ENCODE data around the gene CUL2.
A peak's percentile ranks its signal among the peaks of the same experiment; 100 is the strongest.

CUL2 gene

DNA sequence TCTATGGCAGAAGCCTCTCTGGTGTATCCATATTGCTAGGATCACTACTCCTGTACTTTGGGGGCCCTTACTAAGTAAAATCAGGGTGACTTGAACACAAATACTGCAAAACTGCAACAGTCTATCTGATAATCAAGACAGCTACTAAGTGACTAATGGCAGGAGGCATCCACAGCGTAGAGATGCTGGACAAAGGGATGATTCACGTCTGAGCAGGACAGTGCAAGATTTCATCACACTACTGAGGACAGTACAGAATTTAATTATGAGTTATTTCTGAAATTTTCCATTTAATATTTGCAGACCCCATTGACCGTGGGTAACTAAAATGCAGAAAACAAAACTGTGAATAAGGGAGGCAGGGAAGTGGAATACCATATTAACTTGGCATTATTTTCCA is 10.4 kb downstream of the CUL2 start:
- Histone ChIP-seq H3K36me3 (ENCODE audit: control insufficient read depth, insufficient read depth, low read length) (no peaks in the 10 kb centered on the region), H3K27me3 (ENCODE audit: control insufficient read depth, insufficient read depth, low read length) (no peaks in the 10 kb centered on the region), H3K9me3 (ENCODE audit: control insufficient read depth, insufficient read depth, low read length) (no peaks in the 10 kb centered on the region), H3K4me1 (ENCODE audit: control insufficient read depth, insufficient read depth, low read length) (no peaks in the 10 kb centered on the region), H3K9ac (ENCODE audit: low read depth, low read length) (no peak overlapping the region), H3K4me3 (ENCODE audit: low read depth, low read length) (no peak overlapping the region), H3K27ac (ENCODE audit: low read depth, low read length) (no peak overlapping the region)

DNA sequence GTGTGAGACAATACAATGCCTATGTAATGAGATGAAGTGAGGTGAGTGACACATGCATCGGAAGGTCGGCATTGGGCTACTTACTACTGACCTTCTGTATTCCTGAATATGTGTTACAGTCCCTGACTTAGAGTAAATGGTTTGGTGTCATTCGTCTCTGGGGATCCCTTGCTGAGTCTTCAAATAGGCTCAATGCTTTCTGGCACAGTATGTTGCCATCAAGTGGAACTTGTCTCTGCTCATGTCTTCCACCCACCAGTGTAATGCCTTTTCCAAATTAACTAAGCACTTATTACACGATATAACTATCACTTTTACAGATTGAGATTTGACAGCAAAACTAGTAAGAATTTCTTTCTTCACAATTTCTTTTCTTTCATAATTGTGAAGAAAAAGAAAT is 10.9 kb downstream of the CUL2 start:
- Histone ChIP-seq H3K4me1 (ENCODE audit: control insufficient read depth, insufficient read depth, low read length) (no peaks in the 10 kb centered on the region), H3K4me3 (ENCODE audit: low read depth, low read length) (no peak overlapping the region), H3K27ac (ENCODE audit: low read depth, low read length) (no peak overlapping the region), H3K36me3 (ENCODE audit: control insufficient read depth, insufficient read depth, low read length) (no peaks in the 10 kb centered on the region), H3K9ac (ENCODE audit: low read depth, low read length) (no peak overlapping the region), H3K27me3 (ENCODE audit: control insufficient read depth, insufficient read depth, low read length) (no peaks in the 10 kb centered on the region), H3K9me3 (ENCODE audit: control insufficient read depth, insufficient read depth, low read length) (no peaks in the 10 kb centered on the region)

GRCh38 chr10:35075228-35075627 is 14.9 kb downstream of the CUL2 start:
- peaks cover 9% of the 10 kb centered on the region for H3K36me3 ChIP-seq (ENCODE audit: control insufficient read depth, insufficient read depth, low read length)
- H3K27me3 ChIP-seq (ENCODE audit: control insufficient read depth, insufficient read depth, low read length): no peaks in the 10 kb centered on the region
- H3K9ac ChIP-seq (ENCODE audit: low read depth, low read length): no peak overlapping the region
- no peaks in the 10 kb centered on the region for H3K4me1 ChIP-seq (ENCODE audit: control insufficient read depth, insufficient read depth, low read length)
- no peak overlapping the region for H3K4me3 ChIP-seq (ENCODE audit: low read depth, low read length)
- H3K27ac ChIP-seq (ENCODE audit: low read depth, low read length): no peak overlapping the region
- H3K9me3 ChIP-seq (ENCODE audit: control insufficient read depth, insufficient read depth, low read length): no peaks in the 10 kb centered on the region

- Histone ChIP-seq H3K9ac (ENCODE audit: low read depth, low read length) (no peak overlapping the region), H3K4me1 (ENCODE audit: control insufficient read depth, insufficient read depth, low read length) (no peaks in the 10 kb centered on the region), H3K9me3 (ENCODE audit: control insufficient read depth, insufficient read depth, low read length) (no peaks in the 10 kb centered on the region), H3K27ac (ENCODE audit: low read depth, low read length) (no peak overlapping the region), H3K36me3 (ENCODE audit: control insufficient read depth, insufficient read depth, low read length) (peaks cover 13% of the 10 kb centered on the region), H3K4me3 (ENCODE audit: low read depth, low read length) (no peak overlapping the region), H3K27me3 (ENCODE audit: control insufficient read depth, insufficient read depth, low read length) (no peaks in the 10 kb centered on the region)
Measured at GRCh38 chr10:35074266-35074665, 15.9 kb downstream of the CUL2 start.

DNA sequence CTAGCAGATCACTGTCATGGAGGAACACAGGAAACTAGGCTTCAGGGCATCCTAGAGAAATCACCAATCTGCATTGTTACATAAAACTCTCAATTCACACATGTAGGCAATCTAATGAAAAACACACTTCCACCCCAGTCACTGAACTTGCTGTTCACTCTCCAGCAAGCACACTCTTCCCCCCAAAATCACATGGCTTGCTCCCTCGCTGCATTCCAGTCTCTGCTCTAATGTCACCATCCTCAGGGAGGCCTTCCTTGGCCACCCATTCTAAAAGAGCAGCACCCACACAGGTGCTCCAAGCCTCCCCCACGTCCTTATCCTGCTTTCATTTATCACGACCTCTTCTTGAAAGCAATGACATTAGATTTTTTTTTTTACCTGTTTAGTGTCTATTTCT is 19.6 kb downstream of the CUL2 start:
- no peaks in the 10 kb centered on the region for H3K9me3 ChIP-seq (ENCODE audit: control insufficient read depth, insufficient read depth, low read length)
- H3K27ac ChIP-seq (ENCODE audit: low read depth, low read length): no peak overlapping the region
- peaks cover 19% of the 10 kb centered on the region for H3K36me3 ChIP-seq (ENCODE audit: control insufficient read depth, insufficient read depth, low read length)
- H3K9ac ChIP-seq (ENCODE audit: low read depth, low read length): no peak overlapping the region
- H3K4me1 ChIP-seq (ENCODE audit: control insufficient read depth, insufficient read depth, low read length): no peaks in the 10 kb centered on the region
- no peaks in the 10 kb centered on the region for H3K27me3 ChIP-seq (ENCODE audit: control insufficient read depth, insufficient read depth, low read length)
- H3K4me3 ChIP-seq (ENCODE audit: low read depth, low read length): no peak overlapping the region

DNA sequence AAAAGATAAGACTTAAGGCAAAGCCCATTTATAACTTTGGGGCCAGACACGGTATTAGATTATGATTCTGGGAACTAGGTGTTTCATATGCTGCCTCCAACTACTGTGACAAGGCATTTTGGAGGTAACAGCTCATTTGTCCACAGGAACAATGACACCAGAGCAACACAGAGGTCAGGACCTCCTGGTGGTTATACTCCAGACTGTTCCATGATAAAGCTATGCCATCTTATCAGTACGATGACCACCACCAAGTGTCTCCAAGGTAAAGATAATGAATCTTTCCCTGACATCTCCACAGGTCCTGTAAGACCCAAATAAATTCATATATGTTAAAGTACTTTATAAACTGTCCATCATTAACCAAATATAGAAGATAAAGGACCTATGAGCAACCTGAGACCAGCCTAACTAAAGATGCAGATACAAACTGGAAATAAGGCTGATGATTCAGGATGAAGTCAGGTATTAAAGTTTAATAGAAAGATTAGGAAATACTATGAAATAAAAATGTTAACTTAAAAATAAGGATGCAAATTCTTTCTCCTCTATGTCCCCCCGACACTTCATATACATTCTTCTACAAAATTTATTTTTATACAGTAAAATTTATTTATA is 26.2 kb downstream of the CUL2 start:
- Histone ChIP-seq H3K9me3 (ENCODE audit: control insufficient read depth, insufficient read depth, low read length) (no peaks in the 10 kb centered on the region), H3K36me3 (ENCODE audit: control insufficient read depth, insufficient read depth, low read length) (peaks cover 45% of the 10 kb centered on the region), H3K27me3 (ENCODE audit: control insufficient read depth, insufficient read depth, low read length) (no peaks in the 10 kb centered on the region), H3K27ac (ENCODE audit: low read depth, low read length) (no peak overlapping the region), H3K4me1 (ENCODE audit: control insufficient read depth, insufficient read depth, low read length) (no peaks in the 10 kb centered on the region), H3K4me3 (ENCODE audit: low read depth, low read length) (no peak overlapping the region), H3K9ac (ENCODE audit: low read depth, low read length) (no peak overlapping the region)

- Histone ChIP-seq H3K27ac (ENCODE audit: low read depth, low read length) (no peak overlapping the region), H3K27me3 (ENCODE audit: control insufficient read depth, insufficient read depth, low read length) (no peaks in the 10 kb centered on the region), H3K4me1 (ENCODE audit: control insufficient read depth, insufficient read depth, low read length) (peaks cover 9% of the 10 kb centered on the region), H3K9me3 (ENCODE audit: control insufficient read depth, insufficient read depth, low read length) (no peaks in the 10 kb centered on the region), H3K4me3 (ENCODE audit: low read depth, low read length) (no peak overlapping the region), H3K9ac (ENCODE audit: low read depth, low read length) (no peak overlapping the region), H3K36me3 (ENCODE audit: control insufficient read depth, insufficient read depth, low read length) (peaks cover 46% of the 10 kb centered on the region)
Measured at GRCh38 chr10:35059481-35059880, 30.7 kb downstream of the CUL2 start.

DNA sequence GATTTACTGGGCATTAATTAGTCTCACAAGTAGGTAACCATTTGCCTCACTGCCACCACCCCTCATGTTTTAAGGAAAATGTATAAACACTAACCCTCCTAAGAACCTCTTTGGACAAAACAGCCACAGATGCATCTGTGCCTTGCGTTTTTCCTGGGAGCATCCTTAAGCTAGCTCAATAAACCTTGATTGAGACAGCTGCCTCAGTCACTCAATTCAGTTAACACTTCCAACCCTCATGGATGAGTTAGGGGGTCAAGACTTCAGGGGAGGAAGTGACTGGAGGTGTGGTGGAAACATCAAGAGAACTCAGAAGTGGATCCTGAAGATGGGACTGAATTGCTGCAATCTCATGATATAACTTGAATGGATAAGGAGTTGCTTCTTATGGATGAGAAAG is 31.5 kb downstream of the CUL2 start:
- peak overlapping the region; percentile 31 for H3K27ac ChIP-seq (ENCODE audit: low read depth, low read length)
- H3K9ac ChIP-seq (ENCODE audit: low read depth, low read length): no peak overlapping the region
- no peaks in the 10 kb centered on the region for H3K27me3 ChIP-seq (ENCODE audit: control insufficient read depth, insufficient read depth, low read length)
- peaks cover 9% of the 10 kb centered on the region for H3K4me1 ChIP-seq (ENCODE audit: control insufficient read depth, insufficient read depth, low read length)
- no peaks in the 10 kb centered on the region for H3K9me3 ChIP-seq (ENCODE audit: control insufficient read depth, insufficient read depth, low read length)
- peaks cover 52% of the 10 kb centered on the region for H3K36me3 ChIP-seq (ENCODE audit: control insufficient read depth, insufficient read depth, low read length)
- H3K4me3 ChIP-seq (ENCODE audit: low read depth, low read length): no peak overlapping the region

- Histone ChIP-seq H3K9me3 (ENCODE audit: control insufficient read depth, insufficient read depth, low read length) (no peaks in the 10 kb centered on the region), H3K9ac (ENCODE audit: low read depth, low read length) (no peak overlapping the region), H3K27me3 (ENCODE audit: control insufficient read depth, insufficient read depth, low read length) (no peaks in the 10 kb centered on the region), H3K4me3 (ENCODE audit: low read depth, low read length) (no peak overlapping the region; the same call in 1 of the 2 replicates), H3K36me3 (ENCODE audit: control insufficient read depth, insufficient read depth, low read length) (peaks cover 56% of the 10 kb centered on the region), H3K4me1 (ENCODE audit: control insufficient read depth, insufficient read depth, low read length) (peaks cover 9% of the 10 kb centered on the region), H3K27ac (ENCODE audit: low read depth, low read length) (peak overlapping the region; percentile 39)
Measured at GRCh38 chr10:35058134-35058533, 32.0 kb downstream of the CUL2 start.

- Histone ChIP-seq H3K4me3 (ENCODE audit: low read depth, low read length) (no peak overlapping the region), H3K36me3 (ENCODE audit: control insufficient read depth, insufficient read depth, low read length) (peaks cover 47% of the 10 kb centered on the region), H3K27ac (ENCODE audit: low read depth, low read length) (no peak overlapping the region)
Measured at GRCh38 chr10:35056686-35057085, 33.5 kb downstream of the CUL2 start.

GRCh38 chr10:35056133-35056532 is 34.0 kb downstream of the CUL2 start:
- Histone ChIP-seq H3K9me3 (ENCODE audit: control insufficient read depth, insufficient read depth, low read length) (no peaks in the 10 kb centered on the region), H3K27ac (ENCODE audit: low read depth, low read length) (no peak overlapping the region), H3K4me3 (ENCODE audit: low read depth, low read length) (no peak overlapping the region), H3K27me3 (ENCODE audit: control insufficient read depth, insufficient read depth, low read length) (no peaks in the 10 kb centered on the region), H3K36me3 (ENCODE audit: control insufficient read depth, insufficient read depth, low read length) (peaks cover 46% of the 10 kb centered on the region), H3K4me1 (ENCODE audit: control insufficient read depth, insufficient read depth, low read length) (peaks cover 9% of the 10 kb centered on the region), H3K9ac (ENCODE audit: low read depth, low read length) (no peak overlapping the region)

More at GRCh38 chr10:35056686-35057085, 33.5 kb downstream of the CUL2 start:
- Histone ChIP-seq H3K9me3 (ENCODE audit: control insufficient read depth, insufficient read depth, low read length) (no peaks in the 10 kb centered on the region), H3K9ac (ENCODE audit: low read depth, low read length) (no peak overlapping the region), H3K27me3 (ENCODE audit: control insufficient read depth, insufficient read depth, low read length) (no peaks in the 10 kb centered on the region), H3K4me1 (ENCODE audit: control insufficient read depth, insufficient read depth, low read length) (peaks cover 9% of the 10 kb centered on the region)
